Gastrocnemius medialis (tissue), 4 donors: ENCODE data around the gene MED19. TPM values are rescaled to one million over a fixed set of nuclear protein-coding genes. Genes with fewer than 3 reads are reported as not detected.
"Not testable (repeated sequence)": the region's sequence is repeated elsewhere in the genome, so short reads cannot be mapped to it uniquely, and the experiment has no call there.

Experiments used
- ATAC-seq, 2 donors: fragments of 150-250 bp; one replicate each; pipeline ENCODE4 v1.9.1; 2016
- DNase-seq, 2 donors: peaks; one replicate each; pipeline ENCODE4 v3.0.0-alpha.2; 2019
- H3K27ac ChIP-seq, 4 donors: fragments of 200-600 bp; sonication (generic); 1 replicate in 1 of 4; 2 replicates in 3 of 4; pipeline ENCODE4 v1.5.1; 2016 to 2018; ENCODE audit warnings: mild to moderate bottlenecking in 2 of 4, moderate library complexity in 1 of 4
- H3K27me3 ChIP-seq, 3 donors: fragments of 200-600 bp; sonication (generic) in 2 of 3; 1 replicate in 1 of 3; 2 replicates in 2 of 3; pipeline versions ENCODE4 v1.5.1 to v1.6.0; 2016 to 2019; ENCODE audit warnings: mild to moderate bottlenecking in 1 of 3, moderate library complexity in 1 of 3
- H3K36me3 ChIP-seq, 2 donors: fragments of 200-600 bp; sonication (generic) in 1 of 2; one replicate each; pipeline ENCODE4 v1.5.1; 2017 to 2018
- H3K4me1 ChIP-seq, 2 donors: fragments of 200-600 bp; sonication (generic) in 1 of 2; one replicate each; pipeline ENCODE4 v1.5.1; 2016 to 2017; ENCODE audit warnings: mild to moderate bottlenecking in 2 of 2
- H3K4me3 ChIP-seq, 4 donors: fragments of 200-600 bp; sonication (generic) in 3 of 4; 1 replicate in 1 of 4; 2 replicates in 3 of 4; pipeline ENCODE4 v1.5.1; 2016 to 2019; ENCODE audit warnings: mild to moderate bottlenecking in 2 of 4
- H3K9me3 ChIP-seq, 3 donors: fragments of 200-600 bp; sonication (generic) in 2 of 3; 1 replicate in 1 of 3; 2 replicates in 2 of 3; pipeline ENCODE4 v1.5.1; 2016 to 2019
- POLR2A ChIP-seq, 2 donors: fragments of 450-650 bp; IDR thresholded peaks; one replicate each; pipeline ENCODE4 v1.6.1; 2017; ENCODE audit warnings: antibody characterized with exemption in 2 of 2, mild to moderate bottlenecking in 2 of 2, moderate library complexity in 2 of 2
- in situ Hi-C, 4 donors: fragments of 200-750 bp; cut with MboI; loops; one replicate each; pipeline versions ENCODE4 v1.15.0 to v1.8.0; 2017; ENCODE audit warnings: low sequenced_read_pairs in 4 of 4
- intact Hi-C: fragments of 100-400 bp; cut with DNase I; formaldehyde crosslinking; loops from one replicate; pipeline ENCODE4 v1.15.1; 2023; ENCODE audit warnings: low total_unique reads
- total RNA-seq, 4 donors: library from RNA; depleted of rRNA; stranded (reverse); fragments of >200 nt; gene quantifications; one replicate each; pipeline versions ENCODE4 v1.1.0 to v1.2.3, GENCODE V29; 2016
- TF ChIP-seq, protein P1 (sequence below), 5 experiments: fragments of 450-650 bp in 3 of 5; fragments of 200-600 bp in 2 of 5; sonication (generic) in 2 of 5; IDR thresholded peaks in 4 of 5; conservative IDR thresholded peaks in 1 of 5; 1 replicate in 4 of 5; 2 replicates in 1 of 5; pipeline ENCODE4 v1.5.1; 2016 to 2019; ENCODE audit warnings: antibody characterized with exemption in 5 of 5, mild to moderate bottlenecking in 3 of 5, moderate library complexity in 3 of 5

Gene MED19
- total RNA-seq, 4 donors from 2014 or later: 8.3 to 13.1 (median 10.4) TPM

DNA sequence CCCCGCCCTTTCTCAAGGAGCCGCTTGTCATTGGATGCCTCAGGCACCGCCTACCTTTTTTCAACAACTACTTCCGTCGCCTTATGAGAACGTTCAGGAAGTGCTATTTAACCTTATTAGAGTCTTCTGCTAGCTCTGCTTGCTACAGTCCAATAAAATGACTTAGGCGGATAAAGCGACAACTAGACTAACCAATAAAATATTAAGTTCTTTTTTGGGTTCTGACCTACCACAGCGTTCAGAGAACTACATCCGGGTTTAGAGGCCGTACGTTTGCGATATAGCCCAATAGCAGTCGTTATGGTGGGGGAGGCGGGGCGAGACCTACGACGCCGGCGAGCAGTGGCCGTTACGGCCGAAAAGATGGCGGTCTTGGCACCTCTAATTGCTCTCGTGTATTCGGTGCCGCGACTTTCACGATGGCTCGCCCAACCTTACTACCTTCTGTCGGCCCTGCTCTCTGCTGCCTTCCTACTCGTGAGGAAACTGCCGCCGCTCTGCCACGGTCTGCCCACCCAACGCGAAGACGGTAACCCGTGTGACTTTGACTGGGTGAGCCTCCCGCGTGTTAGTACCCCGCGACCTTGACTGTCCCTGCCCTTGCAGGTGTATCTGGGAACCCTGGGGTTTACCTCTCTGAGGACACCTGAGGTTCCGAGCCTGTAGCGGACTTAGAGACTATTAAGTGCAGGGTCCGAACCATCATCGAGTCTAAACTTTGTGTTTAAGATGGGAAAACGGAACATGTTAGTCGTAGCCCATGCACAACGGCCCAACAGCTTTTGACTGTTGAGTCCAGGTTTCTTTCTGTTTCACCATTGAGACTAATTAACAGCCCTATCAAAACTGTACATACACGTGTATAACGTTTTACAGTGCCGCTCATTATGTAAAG lies 488 bp upstream of the MED19 start, which contains the start of gene TMX2:
TSS of gene TMX2 (plus strand) at position 338 of the 895 bp plus-strand sequence. CDS start at position 364, 26 bp downstream.
- peak; percentile 98 for ATAC-seq
- Histone ChIP-seq H3K9me3 (no peaks in the 10 kb centered on the region), H3K36me3 (no peaks in the 10 kb centered on the region), H3K4me1 (peaks cover 33 to 34% of the 10 kb centered on the region in 2 donors), H3K27ac (peak within 1 kb of the TSS; percentile 87 to 91 (median 89)), H3K27me3 (no peaks in the 10 kb centered on the region), H3K4me3 (peak within 1 kb of the TSS; percentile 82 to 99 (median 92))
- peak; percentile 49 to 59 for TF ChIP-seq POLR2A (IDR thresholded peaks at IDR 0.05)
- TF ChIP-seq, protein P1, sequence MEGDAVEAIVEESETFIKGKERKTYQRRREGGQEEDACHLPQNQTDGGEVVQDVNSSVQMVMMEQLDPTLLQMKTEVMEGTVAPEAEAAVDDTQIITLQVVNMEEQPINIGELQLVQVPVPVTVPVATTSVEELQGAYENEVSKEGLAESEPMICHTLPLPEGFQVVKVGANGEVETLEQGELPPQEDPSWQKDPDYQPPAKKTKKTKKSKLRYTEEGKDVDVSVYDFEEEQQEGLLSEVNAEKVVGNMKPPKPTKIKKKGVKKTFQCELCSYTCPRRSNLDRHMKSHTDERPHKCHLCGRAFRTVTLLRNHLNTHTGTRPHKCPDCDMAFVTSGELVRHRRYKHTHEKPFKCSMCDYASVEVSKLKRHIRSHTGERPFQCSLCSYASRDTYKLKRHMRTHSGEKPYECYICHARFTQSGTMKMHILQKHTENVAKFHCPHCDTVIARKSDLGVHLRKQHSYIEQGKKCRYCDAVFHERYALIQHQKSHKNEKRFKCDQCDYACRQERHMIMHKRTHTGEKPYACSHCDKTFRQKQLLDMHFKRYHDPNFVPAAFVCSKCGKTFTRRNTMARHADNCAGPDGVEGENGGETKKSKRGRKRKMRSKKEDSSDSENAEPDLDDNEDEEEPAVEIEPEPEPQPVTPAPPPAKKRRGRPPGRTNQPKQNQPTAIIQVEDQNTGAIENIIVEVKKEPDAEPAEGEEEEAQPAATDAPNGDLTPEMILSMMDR (IDR thresholded peaks at IDR 0.05 in 4 of 5, conservative IDR thresholded peaks at IDR 0.05 in 1 of 5): peak in 1 of 5 experiments; percentile 3
- intact Hi-C loops (loop anchor here (1.0 to 5.0 kb wide), 6 partner anchors 29 to 1905 kb away; partner anchors contain the start of genes CLP1, LPXN, OSBP and SELENOH), in situ Hi-C loops (loop anchor here in 1 of 4 donors (25.0 kb wide), 1 partner anchor 875 kb away; the partner anchor contains the start of genes LPXN and ZFP91)
- DNase-seq: peak; percentile 90 to 95

DNA sequence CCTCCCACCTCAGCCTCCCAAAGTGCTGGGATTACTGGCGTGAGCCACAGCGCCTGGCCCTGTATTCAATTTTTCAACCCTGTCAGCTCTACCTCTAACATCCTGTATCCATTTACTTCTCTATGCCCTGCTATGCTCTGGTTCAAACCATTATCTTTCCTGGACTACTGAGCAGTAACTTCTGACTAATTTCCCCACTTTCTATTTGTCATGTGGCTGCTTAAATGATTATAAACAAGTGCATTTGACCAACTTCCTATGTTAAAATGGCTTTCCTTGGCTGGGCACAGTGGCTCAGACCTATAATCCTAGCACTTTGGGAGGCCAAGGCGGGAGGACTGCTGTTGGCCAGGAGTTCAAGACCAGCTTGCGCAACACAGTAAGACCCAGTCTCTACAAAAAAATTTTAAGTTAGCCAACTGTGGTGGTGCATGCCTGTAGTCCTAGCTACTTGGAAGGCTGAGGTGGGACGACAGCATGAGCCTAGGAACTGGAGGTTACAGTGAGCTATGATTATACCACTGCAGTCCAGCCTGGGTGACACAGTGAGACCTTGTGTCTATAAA lies 2.1 kb downstream of the MED19 start:
- Histone ChIP-seq H3K27me3 (no peaks in the 10 kb centered on the region), H3K4me1 (peaks cover 30% of the 10 kb centered on the region in 2 donors), H3K36me3 (peaks cover 0 to 3% of the 10 kb centered on the region in 2 donors), H3K27ac (no peak overlapping the region), H3K4me3 (no peak overlapping the region), H3K9me3 (no peaks in the 10 kb centered on the region)
- intact Hi-C loops: loop anchor here (5.0 kb wide), 2 partner anchors 867 to 1907 kb away; partner anchors contain the start of genes LPXN, OSBP and ZFP91
- DNase-seq (no peak), ATAC-seq (no peak)
- TF ChIP-seq POLR2A (IDR thresholded peaks at IDR 0.05): no peak
- TF ChIP-seq, protein P1 (IDR thresholded peaks at IDR 0.05 in 4 of 5, conservative IDR thresholded peaks at IDR 0.05 in 1 of 5): no peak
- in situ Hi-C loops: loop anchor here in 1 of 4 donors (25.0 kb wide), 1 partner anchor 877 kb away; the partner anchor contains the start of genes LPXN and ZFP91

DNA sequence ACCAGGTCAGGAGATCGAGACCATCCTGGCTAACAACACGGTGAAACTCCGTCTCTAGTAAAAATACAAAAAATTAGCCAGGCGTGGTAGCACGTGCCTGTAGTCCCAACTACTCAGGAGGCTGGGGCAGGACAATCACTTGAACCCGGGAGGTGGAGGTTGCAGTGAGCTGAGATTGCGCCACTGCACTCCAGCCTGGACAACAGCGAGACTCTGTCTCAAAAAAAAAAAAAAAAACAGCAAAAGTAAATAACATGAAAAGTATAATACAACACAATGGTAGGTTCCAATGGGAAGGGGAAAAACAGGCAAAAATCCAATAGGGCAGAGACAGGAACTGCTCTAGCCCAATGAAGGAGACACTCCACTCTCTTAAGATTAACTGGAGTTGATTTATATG lies 6.6 kb downstream of the MED19 start:
- H3K9me3 ChIP-seq, H3K27me3 ChIP-seq, H3K4me1 ChIP-seq, DNase-seq, intact Hi-C loops, H3K4me3 ChIP-seq, ATAC-seq, H3K27ac ChIP-seq: not testable (repeated sequence)
- peaks cover 0 to 38% of the 10 kb centered on the region in 2 donors for H3K36me3 ChIP-seq
- in situ Hi-C loops: loop anchor here in 1 of 4 donors (25.0 kb wide), 1 partner anchor 882 kb away; the partner anchor contains the start of genes LPXN and ZFP91

DNA sequence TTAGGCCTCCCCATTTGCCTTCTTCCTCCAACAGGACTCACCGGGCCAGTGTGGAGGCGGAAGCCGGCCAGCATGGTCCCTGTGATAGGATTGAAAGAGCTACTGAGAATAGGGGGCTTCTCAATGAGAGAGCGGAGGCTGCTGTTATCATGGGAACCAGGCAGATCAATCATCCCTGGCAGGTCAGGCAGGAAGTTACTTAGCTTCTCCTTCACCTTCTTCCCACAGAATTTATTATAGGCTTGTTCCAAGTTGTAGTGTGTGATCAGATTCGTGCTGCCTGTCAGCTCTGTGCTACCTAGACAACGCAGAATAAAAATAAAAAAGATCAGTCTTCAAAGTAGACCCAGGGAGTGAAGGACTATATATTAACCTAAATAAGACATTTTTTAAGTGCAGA lies 7.1 kb downstream of the MED19 start:
- no peaks in the 10 kb centered on the region for H3K27me3 ChIP-seq
- DNase-seq: no peak
- TF ChIP-seq, protein P1 (IDR thresholded peaks at IDR 0.05 in 4 of 5, conservative IDR thresholded peaks at IDR 0.05 in 1 of 5): no peak
- TF ChIP-seq POLR2A (IDR thresholded peaks at IDR 0.05): no peak
- H3K9me3 ChIP-seq: no peaks in the 10 kb centered on the region
- intact Hi-C loops (no loop called here), in situ Hi-C loops (loop anchor here in 1 of 4 donors (25.0 kb wide), 1 partner anchor 882 kb away; the partner anchor contains the start of genes LPXN and ZFP91)
- H3K4me1 ChIP-seq: peaks cover 0 to 4% of the 10 kb centered on the region in 2 donors
- no peak overlapping the region for H3K4me3 ChIP-seq
- H3K36me3 ChIP-seq: peaks cover 0 to 43% of the 10 kb centered on the region in 2 donors
- no peak overlapping the region for H3K27ac ChIP-seq
- ATAC-seq: no peak
